Prostate gland (tissue), 2 donors: Measurements from ENCODE around the gene CD38. TPM values are rescaled to one million over a fixed set of nuclear protein-coding genes. Genes with fewer than 3 reads are reported as not detected.

Experiments used
- DNase-seq: peaks from one replicate; pipeline ENCODE4 v3.0.0-alpha.2; 2019; ENCODE audit warnings: low spot score
- H3K27ac ChIP-seq, 2 donors: fragments of 200-600 bp; sonication (generic); 2 replicates each; pipeline ENCODE4 v1.5.1; 2017 to 2019
- H3K27me3 ChIP-seq: fragments of 200-600 bp; sonication (generic); replicated peaks from 2 replicates; pipeline ENCODE4 v1.5.1; 2019; ENCODE audit not compliant: insufficient read depth
- H3K36me3 ChIP-seq, 2 donors: fragments of 200-600 bp; sonication (generic); 1 replicate in 1 of 2; 2 replicates in 1 of 2; pipeline versions ENCODE4 v1.5.1 to v1.8.1; 2017 to 2019
- H3K4me1 ChIP-seq: fragments of 200-600 bp; sonication (generic); replicated peaks from 2 replicates; pipeline ENCODE4 v1.5.1; 2019
- H3K4me3 ChIP-seq, 2 donors: fragments of 200-600 bp; sonication (generic); 2 replicates each; pipeline ENCODE4 v1.5.1; 2017 to 2019
- H3K9me3 ChIP-seq: fragments of 200-600 bp; sonication (generic); 2 replicates; pipeline ENCODE4 v1.5.1; 2017
- POLR2A ChIP-seq: fragments of 450-650 bp; IDR thresholded peaks from one replicate; pipeline ENCODE4 v1.6.1; 2016; ENCODE audit warnings: antibody characterized with exemption, mild to moderate bottlenecking
- POLR2AphosphoS5 ChIP-seq: sonication (generic); formaldehyde crosslinking; IDR thresholded peaks from one replicate; pipeline ENCODE4 v1.6.1; 2017; ENCODE audit warnings: antibody characterized with exemption
- WGBS: methylation state at CpG from one replicate; pipeline ENCODE4 v1.1.5; 2018; 5-methylcytosine and 5-hydroxymethylcytosine counted together
- intact Hi-C: fragments of 100-400 bp; cut with DNase I; formaldehyde crosslinking; loops from one replicate; pipeline ENCODE4 v1.14.2; 2022
- total RNA-seq, 2 donors: library from RNA; depleted of rRNA; stranded (reverse); fragments of >200 nt; gene quantifications; one replicate each; pipeline ENCODE4 v1.1.0, GENCODE V29; 2016
- TF ChIP-seq, protein P1 (sequence below), 4 experiments: fragments of 200-600 bp in 2 of 4; fragments of 450-650 bp in 2 of 4; sonication (generic) in 2 of 4; IDR thresholded peaks; 1 replicate in 3 of 4; 2 replicates in 1 of 4; pipeline ENCODE4 v1.5.1; 2016 to 2019; ENCODE audit warnings: antibody characterized with exemption in 4 of 4, mild to moderate bottlenecking in 2 of 4, moderate library complexity in 2 of 4

CD38 gene
- total RNA-seq, 2 donors from 2014 or later: 4.6 to 9.9 TPM

DNA sequence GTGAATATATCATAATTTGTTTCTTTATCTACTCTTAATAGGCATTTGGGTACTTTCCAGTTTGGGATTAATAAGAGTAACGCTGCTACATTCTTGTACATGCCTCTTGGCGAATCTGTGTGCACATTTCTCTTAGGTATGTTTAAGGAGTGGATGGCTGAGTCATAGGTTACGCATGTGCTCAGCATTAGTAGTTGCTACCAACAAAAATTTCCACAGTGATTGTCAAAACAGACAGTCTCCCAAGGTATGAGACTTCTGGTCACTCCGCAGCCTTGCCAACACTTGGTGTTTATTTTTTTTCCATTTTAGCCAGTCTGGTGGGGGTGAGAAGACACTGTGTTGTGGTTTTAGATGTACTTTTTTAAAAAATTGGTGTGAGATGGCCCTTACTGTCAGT, 115.8 kb downstream of the CD38 start:
- Histone ChIP-seq H3K27ac (no peak overlapping the region), H3K9me3 (no peaks in the 10 kb centered on the region), H3K36me3 (no peaks in the 10 kb centered on the region), H3K4me1 (no peaks in the 10 kb centered on the region), H3K27me3 (no peaks in the 10 kb centered on the region), H3K4me3 (no peak overlapping the region)
- TF ChIP-seq POLR2AphosphoS5: no peak
- TF ChIP-seq, protein P1, sequence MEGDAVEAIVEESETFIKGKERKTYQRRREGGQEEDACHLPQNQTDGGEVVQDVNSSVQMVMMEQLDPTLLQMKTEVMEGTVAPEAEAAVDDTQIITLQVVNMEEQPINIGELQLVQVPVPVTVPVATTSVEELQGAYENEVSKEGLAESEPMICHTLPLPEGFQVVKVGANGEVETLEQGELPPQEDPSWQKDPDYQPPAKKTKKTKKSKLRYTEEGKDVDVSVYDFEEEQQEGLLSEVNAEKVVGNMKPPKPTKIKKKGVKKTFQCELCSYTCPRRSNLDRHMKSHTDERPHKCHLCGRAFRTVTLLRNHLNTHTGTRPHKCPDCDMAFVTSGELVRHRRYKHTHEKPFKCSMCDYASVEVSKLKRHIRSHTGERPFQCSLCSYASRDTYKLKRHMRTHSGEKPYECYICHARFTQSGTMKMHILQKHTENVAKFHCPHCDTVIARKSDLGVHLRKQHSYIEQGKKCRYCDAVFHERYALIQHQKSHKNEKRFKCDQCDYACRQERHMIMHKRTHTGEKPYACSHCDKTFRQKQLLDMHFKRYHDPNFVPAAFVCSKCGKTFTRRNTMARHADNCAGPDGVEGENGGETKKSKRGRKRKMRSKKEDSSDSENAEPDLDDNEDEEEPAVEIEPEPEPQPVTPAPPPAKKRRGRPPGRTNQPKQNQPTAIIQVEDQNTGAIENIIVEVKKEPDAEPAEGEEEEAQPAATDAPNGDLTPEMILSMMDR (IDR thresholded peaks at IDR 0.05): no peak
- no peak for TF ChIP-seq POLR2A
- DNase-seq: no peak
- intact Hi-C loops: no loop called here
- WGBS: 62% methylated on average over 4 of the region's 4 CpGs

DNA sequence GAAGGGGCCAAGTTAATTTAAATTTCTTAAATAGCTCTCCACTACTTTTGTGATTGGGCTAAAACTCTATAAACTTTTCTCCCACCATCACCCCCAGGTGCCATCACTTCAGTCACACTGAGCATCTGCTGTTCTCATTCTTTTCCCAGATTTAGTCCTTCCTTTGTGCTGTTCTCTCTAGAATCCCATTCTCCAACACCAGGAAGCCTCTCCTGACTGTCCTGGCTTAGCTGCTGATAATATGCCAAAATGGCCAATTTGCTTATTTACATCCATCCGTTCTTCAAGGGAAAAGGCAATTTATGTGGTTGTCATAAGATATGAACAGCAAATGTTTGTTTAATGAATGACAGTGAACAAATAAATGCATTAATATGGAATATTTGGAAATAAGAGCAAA, 116.3 kb downstream of the CD38 start:
- intact Hi-C loops: no loop called here
- no peaks in the 10 kb centered on the region for H3K36me3 ChIP-seq
- TF ChIP-seq, protein P1 (IDR thresholded peaks at IDR 0.05): no peak
- no peak for TF ChIP-seq POLR2A
- TF ChIP-seq POLR2AphosphoS5: no peak
- no peak overlapping the region for H3K4me3 ChIP-seq
- DNase-seq: no peak
- no peaks in the 10 kb centered on the region for H3K9me3 ChIP-seq
- WGBS: 63% methylated on average over 1 of the region's 1 CpG
- H3K27me3 ChIP-seq: no peaks in the 10 kb centered on the region
- H3K27ac ChIP-seq: no peak overlapping the region
- no peaks in the 10 kb centered on the region for H3K4me1 ChIP-seq

DNA sequence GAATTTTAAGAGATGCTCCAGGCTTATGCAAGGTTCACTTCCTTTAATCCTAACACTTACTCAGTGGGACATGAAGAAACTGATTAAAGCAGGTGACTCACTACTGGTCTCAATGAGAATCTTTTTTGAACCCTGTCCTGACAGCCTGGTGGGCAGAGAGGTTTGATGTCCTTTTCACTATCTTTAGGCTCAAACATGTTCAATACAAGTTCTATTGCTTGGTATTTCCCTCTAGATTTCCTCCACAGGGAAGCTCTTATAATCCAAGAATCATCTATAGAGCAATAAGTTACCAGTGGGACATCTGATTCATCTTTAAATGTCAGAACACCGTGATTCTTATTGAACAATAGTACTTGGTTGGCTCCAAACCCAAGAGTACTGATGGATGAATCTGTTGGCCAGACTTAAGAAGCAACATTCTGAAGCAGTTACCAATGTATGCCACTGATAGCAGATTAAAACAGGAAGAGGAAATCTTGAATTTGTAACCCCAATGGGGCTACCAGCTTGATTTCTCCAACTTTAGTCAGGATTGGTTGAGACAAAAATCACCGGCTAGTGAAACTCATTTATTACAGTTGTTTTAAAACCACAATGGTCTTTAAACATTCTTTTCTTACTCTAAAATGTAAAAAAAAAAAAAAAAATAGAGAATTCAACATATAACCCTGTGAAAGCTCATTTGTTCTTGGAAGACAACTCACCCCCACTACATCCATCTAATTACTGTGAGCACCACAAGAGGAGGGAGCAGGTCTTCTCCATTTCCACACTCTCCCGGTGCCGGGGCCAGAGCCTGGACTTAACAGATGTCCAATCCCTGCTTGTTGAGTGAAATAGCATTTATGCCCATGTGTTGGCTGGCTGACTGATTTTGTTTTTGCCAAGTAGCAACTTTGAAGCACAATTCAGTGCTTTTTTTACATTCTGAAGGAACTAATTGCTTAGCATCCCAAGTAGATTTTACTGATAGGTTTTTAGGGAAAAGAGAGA, 117.1 kb downstream of the CD38 start:
- H3K36me3 ChIP-seq: no peaks in the 10 kb centered on the region
- intact Hi-C loops: no loop called here
- 60% methylated on average over 4 of the region's 4 CpGs for WGBS
- no peak overlapping the region for H3K27ac ChIP-seq
- no peaks in the 10 kb centered on the region for H3K27me3 ChIP-seq
- no peak for DNase-seq
- no peaks in the 10 kb centered on the region for H3K9me3 ChIP-seq
- no peak overlapping the region for H3K4me3 ChIP-seq
- TF ChIP-seq, protein P1 (IDR thresholded peaks at IDR 0.05): no peak
- TF ChIP-seq POLR2A (no peak), POLR2AphosphoS5 (no peak)
- no peaks in the 10 kb centered on the region for H3K4me1 ChIP-seq

DNA sequence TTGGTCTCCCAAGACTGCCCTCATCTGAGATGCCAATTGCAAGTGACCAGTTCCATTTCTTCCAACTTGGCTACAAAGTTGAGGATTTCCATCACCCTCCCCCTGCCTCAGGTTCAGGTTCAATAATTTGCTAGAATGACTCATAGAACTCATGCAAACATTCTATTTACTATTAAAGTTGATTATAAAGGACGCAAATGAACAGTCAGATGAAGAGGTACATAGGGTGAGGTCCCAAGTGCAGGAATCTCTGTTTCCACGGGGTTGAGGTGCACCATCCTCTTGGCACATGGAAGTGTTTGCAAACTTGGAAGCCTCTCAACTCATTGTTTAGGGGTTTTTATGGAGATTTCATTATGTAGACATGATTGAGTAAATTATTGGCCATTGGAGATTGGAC, 119.4 kb downstream of the CD38 start:
- Histone ChIP-seq H3K4me1 (no peaks in the 10 kb centered on the region), H3K4me3 (no peak overlapping the region), H3K36me3 (no peaks in the 10 kb centered on the region), H3K27ac (no peak overlapping the region), H3K27me3 (no peaks in the 10 kb centered on the region), H3K9me3 (no peaks in the 10 kb centered on the region)
- no peak for DNase-seq
- 65% methylated on average over 2 of the region's 2 CpGs for WGBS
- TF ChIP-seq POLR2AphosphoS5 (no peak), POLR2A (no peak)
- intact Hi-C loops: no loop called here

DNA sequence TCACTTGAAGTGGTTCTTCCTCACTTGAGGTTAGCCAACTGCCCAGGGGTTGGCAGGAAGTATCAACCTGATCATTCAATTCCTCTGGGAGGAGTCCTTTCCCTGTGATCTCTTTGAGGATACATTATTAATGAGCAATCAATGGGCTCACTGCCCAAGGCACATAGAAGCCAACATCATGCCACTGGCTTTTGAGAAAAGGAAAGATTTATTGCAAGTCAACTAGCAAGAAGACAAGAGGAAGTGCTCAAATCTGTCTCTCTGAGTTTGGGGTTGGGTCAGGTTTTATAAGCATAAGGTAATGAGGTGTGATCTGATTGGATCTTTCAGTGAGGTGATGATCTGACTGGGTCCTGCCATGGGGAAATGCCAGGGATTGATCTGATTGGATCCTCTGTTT, 120.8 kb downstream of the CD38 start:
- no peak for DNase-seq
- Histone ChIP-seq H3K27ac (no peak overlapping the region), H3K9me3 (no peaks in the 10 kb centered on the region), H3K4me1 (no peaks in the 10 kb centered on the region), H3K36me3 (no peaks in the 10 kb centered on the region), H3K4me3 (no peak overlapping the region), H3K27me3 (no peaks in the 10 kb centered on the region)
- intact Hi-C loops: no loop called here
- TF ChIP-seq POLR2AphosphoS5 (no peak), POLR2A (no peak)
- TF ChIP-seq, protein P1 (IDR thresholded peaks at IDR 0.05): no peak
